Inferior parietal cortex (tissue), 1 donor: ENCODE measurements around the gene ULK1.
"Not testable (repeated sequence)": the region's sequence is repeated elsewhere in the genome, so short reads cannot be mapped to it uniquely, and the experiment has no call there.

Experiments
- DNase-seq: peaks from one replicate; pipeline ENCODE4 v3.0.0-alpha.2; 2016; ENCODE audit errors: extremely low spot score

The ULK1 gene

GRCh38 chr12:131862084-131862441 is 32.4 kb upstream of the ULK1 start:
- no peak for DNase-seq

- DNase-seq: no peak
These were observed 31.8 kb upstream of the ULK1 start for GRCh38 chr12:131862600-131862993.

- no peak for DNase-seq
These were observed 31.3 kb upstream of the ULK1 start for GRCh38 chr12:131862994-131863710.

GRCh38 chr12:131863711-131864396 is 30.6 kb upstream of the ULK1 start:
- no peak for DNase-seq

GRCh38 chr12:131864469-131864868 is 30.0 kb upstream of the ULK1 start:
- DNase-seq: no peak

GRCh38 chr12:131865180-131865875 is 29.1 kb upstream of the ULK1 start:
- no peak for DNase-seq

- DNase-seq: no peak
These were observed 27.0 kb upstream of the ULK1 start for GRCh38 chr12:131867471-131867870.

GRCh38 chr12:131867891-131868675 is 26.3 kb upstream of the ULK1 start:
- no peak for DNase-seq

GRCh38 chr12:131869871-131870418 is 24.5 kb upstream of the ULK1 start:
- no peak for DNase-seq

GRCh38 chr12:131871677-131872076 is 22.7 kb upstream of the ULK1 start:
- no peak for DNase-seq

GRCh38 chr12:131872154-131873051 is 22.0 kb upstream of the ULK1 start:
- DNase-seq: no peak

GRCh38 chr12:131873293-131873692 is 21.1 kb upstream of the ULK1 start:
- DNase-seq: no peak

- DNase-seq: not testable (repeated sequence)
These were observed 19.4 kb upstream of the ULK1 start for GRCh38 chr12:131874972-131875371.

GRCh38 chr12:131877216-131877615 is 17.2 kb upstream of the ULK1 start:
- not testable (repeated sequence) for DNase-seq

- DNase-seq: not testable (repeated sequence)
These were observed 16.0 kb upstream of the ULK1 start for GRCh38 chr12:131878436-131878835.

GRCh38 chr12:131882804-131883520 is 11.5 kb upstream of the ULK1 start:
- no peak for DNase-seq

- no peak for DNase-seq
These were observed 10.9 kb upstream of the ULK1 start for GRCh38 chr12:131883521-131883900.

- DNase-seq: not testable (repeated sequence)
These were observed 9.3 kb upstream of the ULK1 start for GRCh38 chr12:131885076-131885475.

GRCh38 chr12:131885543-131886057 is 8.8 kb upstream of the ULK1 start:
- DNase-seq: no peak

GRCh38 chr12:131891722-131892121 is 2.7 kb upstream of the ULK1 start:
- not testable (repeated sequence) for DNase-seq
